Psoas muscle (tissue), 8 donors: Measurements from ENCODE around the gene HMCN1. TPM values are rescaled to one million over a fixed set of nuclear protein-coding genes. Genes with fewer than 3 reads are reported as not detected.

Experiments used
- ATAC-seq, 4 donors: fragments of 200-7000 bp; cut with Tn5 transposase; one replicate each; pipeline ENCODE4 v1.9.1; 2020; ENCODE audit warnings: moderate library complexity in 3 of 4, mild to moderate bottlenecking in 2 of 4
- DNase-seq, 2 donors: peaks; one replicate each; pipeline ENCODE4 v3.0.0-alpha.2; 2020
- H3K27ac ChIP-seq: fragments of 200-600 bp; one replicate; pipeline ENCODE4 v1.8.0; 2022
- H3K27me3 ChIP-seq, 3 donors: fragments of 200-600 bp in 1 of 3; one replicate each; pipeline versions ENCODE4 v1.6.1 to v1.8.0; 2013 to 2022; ENCODE audit warnings: low read length in 2 of 3, mild to moderate bottlenecking in 2 of 3, moderate library complexity in 1 of 3; ENCODE audit not compliant: insufficient read depth in 3 of 3
- H3K36me3 ChIP-seq, 2 donors: fragments of 200-600 bp in 1 of 2; one replicate each; pipeline versions ENCODE4 v1.6.1 to v1.8.0; 2013 to 2022; ENCODE audit warnings: low read depth in 1 of 2, mild to moderate bottlenecking in 1 of 2, moderate library complexity in 1 of 2; ENCODE audit not compliant: insufficient read depth in 1 of 2
- H3K4me1 ChIP-seq: fragments of 200-600 bp; one replicate; pipeline ENCODE4 v1.8.0; 2022
- H3K4me3 ChIP-seq: fragments of 200-600 bp; one replicate; pipeline ENCODE4 v1.8.0; 2022; ENCODE audit warnings: mild to moderate bottlenecking
- H3K9me3 ChIP-seq: fragments of 200-600 bp; one replicate; pipeline ENCODE4 v1.8.0; 2022
- CTCF ChIP-seq: fragments of 200-600 bp; IDR thresholded peaks from one replicate; pipeline ENCODE4 v1.8.0; 2022; ENCODE audit warnings: antibody characterized with exemption
- WGBS, 3 donors: extraction: QIAGEN DNeasy Blood & Tissue Kit; methylation state at CpG; one replicate each; pipeline versions ENCODE4 v1.1.6 to v1.1.7; 2013; 5-methylcytosine and 5-hydroxymethylcytosine counted together
- intact Hi-C, 2 donors: fragments of 100-400 bp; cut with DNase I; formaldehyde crosslinking; loops; one replicate each; pipeline versions ENCODE4 v1.11.0 to v1.14.2; 2022
- polyA plus RNA-seq, 3 donors: library from polyadenylated mRNA; stranded (reverse); fragments of 200-250 nt; gene quantifications; one replicate each; pipeline ENCODE4 v1.2.3, GENCODE V29; 2013
- total RNA-seq, 4 donors: library from RNA; stranded (reverse); fragmentation: NEBNext Ultra II Directional in 2 of 4; extraction: Animal tissue kit (Norgen Biotek cat#: 25700) in 2 of 4; gene quantifications; one replicate each; pipeline versions ENCODE4 v1.2.1 to v1.2.4, GENCODE V29; 2021 to 2023
- donor health status: healthy with polysubstance abuse.
- donor health status: DM: no; HTN: no; CAD: no; lungs with moderate emphysema.
- donor health status: Bipolar disorder and iron deficiency.
- donor health status: healthy.
- donor health status: DM: yes; HTN: yes; CAD: no.
- donor health status: DM: no; HTN: no; CAD: no.
- donor health status: DM: no; HTN: no; CAD: no.
- donor health status: DM: yes; HTN: yes; CAD: no.

Gene HMCN1
- total and polyA plus RNA-seq, 7 donors, result 1.3 to 6.5 (median 1.8) TPM

GRCh38 chr1:185834371-185834905 lies 100.2 kb downstream of the HMCN1 start:
- no peak overlapping the region for H3K4me3 ChIP-seq
- DNase-seq, result no peak
- WGBS, 3 donors, result 43 to 59% (median 53%) methylated on average over 2 of the region's 2 CpGs
- no peak overlapping the region for H3K27ac ChIP-seq
- H3K27me3 ChIP-seq, result no peaks in the 10 kb centered on the region
- H3K4me1 ChIP-seq, result no peaks in the 10 kb centered on the region
- H3K36me3 ChIP-seq, result no peaks in the 10 kb centered on the region
- intact Hi-C loops, result no loop called here
- ATAC-seq, result no peak
- TF ChIP-seq CTCF, result no peak
- no peaks in the 10 kb centered on the region for H3K9me3 ChIP-seq

GRCh38 chr1:185835191-185835590 lies 101.0 kb downstream of the HMCN1 start:
- Histone ChIP-seq H3K9me3 (no peaks in the 10 kb centered on the region), H3K4me3 (no peak overlapping the region), H3K27ac (no peak overlapping the region), H3K36me3 (no peaks in the 10 kb centered on the region), H3K27me3 (no peaks in the 10 kb centered on the region), H3K4me1 (no peaks in the 10 kb centered on the region)
- TF ChIP-seq CTCF, result no peak
- ATAC-seq (no peak), DNase-seq (no peak)
- WGBS, 3 donors, result 57 to 75% (median 72%) methylated on average over 1 of the region's 1 CpG
- intact Hi-C loops, result no loop called here

GRCh38 chr1:185837711-185838110 lies 103.5 kb downstream of the HMCN1 start:
- no peaks in the 10 kb centered on the region for H3K27me3 ChIP-seq
- no peak for TF ChIP-seq CTCF
- intact Hi-C loops, result no loop called here
- 72 to 84% (median 73%) methylated on average over 1 of the region's 1 CpG for WGBS, 3 donors
- no peaks in the 10 kb centered on the region for H3K4me1 ChIP-seq
- no peaks in the 10 kb centered on the region for H3K9me3 ChIP-seq
- ATAC-seq, result no peak
- no peak for DNase-seq
- H3K27ac ChIP-seq, result no peak overlapping the region
- no peaks in the 10 kb centered on the region for H3K36me3 ChIP-seq
- no peak overlapping the region for H3K4me3 ChIP-seq

GRCh38 chr1:185838111-185838510 lies 103.9 kb downstream of the HMCN1 start:
- Histone ChIP-seq H3K9me3 (no peaks in the 10 kb centered on the region), H3K27ac (no peak overlapping the region), H3K36me3 (no peaks in the 10 kb centered on the region), H3K27me3 (no peaks in the 10 kb centered on the region), H3K4me1 (no peaks in the 10 kb centered on the region), H3K4me3 (no peak overlapping the region)
- intact Hi-C loops, result no loop called here
- no peak for TF ChIP-seq CTCF
- no peak for ATAC-seq
- DNase-seq, result peak in 1 of 2 donors; percentile 34
- WGBS, 3 donors, result 83 to 100% (median 95%) methylated on average over 2 of the region's 2 CpGs

GRCh38 chr1:185840880-185841279 lies 106.7 kb downstream of the HMCN1 start:
- Histone ChIP-seq H3K36me3 (no peaks in the 10 kb centered on the region), H3K9me3 (no peaks in the 10 kb centered on the region), H3K27me3 (no peaks in the 10 kb centered on the region), H3K4me3 (no peak overlapping the region), H3K27ac (no peak overlapping the region), H3K4me1 (no peaks in the 10 kb centered on the region)
- DNase-seq (no peak), ATAC-seq (no peak)
- no peak for TF ChIP-seq CTCF
- intact Hi-C loops, result no loop called here
